ENCODE data around the gene ATG10. TPM values are rescaled to one million over a fixed set of nuclear protein-coding genes. Genes with fewer than 3 reads are reported as not detected.
"Not testable (repeated sequence)": the region's sequence is repeated elsewhere in the genome, so short reads cannot be mapped to it uniquely, and the experiment has no call there.

The ATG10 gene
- total RNA-seq, 1 donor from 2014 or later = 8.4 TPM

DNA sequence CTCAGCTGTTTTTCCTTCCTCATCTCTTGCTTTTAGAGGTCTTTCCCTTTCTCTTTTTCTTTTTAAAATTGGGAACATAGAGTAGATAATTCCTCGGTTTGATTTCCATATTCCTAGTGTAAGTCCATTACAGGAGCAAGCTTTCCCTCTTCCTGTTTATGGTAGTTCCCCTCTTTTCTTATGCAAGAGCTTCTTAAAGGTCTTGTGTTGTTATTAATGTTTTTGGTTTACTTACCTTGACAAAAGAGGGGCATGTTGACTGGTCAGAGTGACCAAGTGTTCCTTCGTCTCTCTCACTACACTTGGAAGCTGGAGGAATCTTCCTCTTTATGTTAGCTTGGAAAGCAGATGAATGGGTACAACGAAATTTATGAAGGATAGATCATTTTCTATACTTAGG lies 8.3 kb downstream of the ATG10 start:
- no peaks in the 10 kb centered on the region for H3K27me3 ChIP-seq (ENCODE audit: control insufficient read depth in 3 of 3, insufficient read depth in 3 of 3, low read length in 3 of 3)
- no peak overlapping the region for H3K4me3 ChIP-seq (ENCODE audit: low read length in 3 of 3)
- H3K36me3 ChIP-seq (ENCODE audit: control insufficient read depth in 3 of 3, insufficient read depth in 3 of 3, low read length in 3 of 3) = peaks cover 0 to 8% (median 8%) of the 10 kb centered on the region in 3 donors
- H3K9ac ChIP-seq (ENCODE audit: low read depth in 1 of 3, low read length in 3 of 3) = no peak overlapping the region
- H3K27ac ChIP-seq (ENCODE audit: low read depth, low read length) = no peak overlapping the region
- no peaks in the 10 kb centered on the region for H3K4me1 ChIP-seq (ENCODE audit: control insufficient read depth in 3 of 3, insufficient read depth in 3 of 3, low read length in 3 of 3)
- H3K9me3 ChIP-seq (ENCODE audit: control insufficient read depth in 3 of 3, low read length in 3 of 3) = no peaks in the 10 kb centered on the region

DNA sequence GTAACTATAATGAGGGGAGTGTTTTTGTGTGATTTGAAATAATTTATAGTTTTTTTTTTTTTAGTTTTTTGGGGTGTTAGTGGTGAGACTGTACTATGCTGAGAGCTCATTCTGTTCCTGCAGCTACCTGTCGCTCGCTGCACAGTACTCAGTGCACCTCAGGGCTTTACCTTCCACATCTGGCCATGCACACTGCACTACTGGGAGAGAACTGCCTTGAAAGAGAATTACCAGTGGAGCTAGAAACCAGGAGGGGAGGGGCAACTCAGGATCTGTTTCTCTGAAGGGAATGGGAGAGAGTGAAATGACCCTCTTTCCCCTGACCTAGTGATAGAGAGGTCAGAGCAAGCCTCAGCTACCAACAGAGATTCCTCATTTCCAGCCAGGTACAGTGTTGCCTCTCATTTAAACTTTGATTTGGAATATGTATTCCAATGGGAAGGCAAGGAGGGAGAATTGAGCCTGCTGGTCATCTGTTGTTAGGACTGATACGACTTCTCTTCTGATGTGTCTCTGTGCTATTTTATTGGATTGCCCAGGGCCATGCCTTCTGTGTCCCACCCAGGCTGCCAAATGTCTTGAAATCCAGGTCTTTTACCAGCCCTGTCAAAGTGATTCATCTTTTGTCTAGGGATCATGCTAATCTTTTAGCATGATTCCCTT lies 8.9 kb downstream of the ATG10 start:
- H3K4me1 ChIP-seq (ENCODE audit: control insufficient read depth in 3 of 3, insufficient read depth in 3 of 3, low read length in 3 of 3) = no peaks in the 10 kb centered on the region
- H3K4me3 ChIP-seq (ENCODE audit: low read length in 3 of 3) = no peak overlapping the region
- H3K27me3 ChIP-seq (ENCODE audit: control insufficient read depth in 3 of 3, insufficient read depth in 3 of 3, low read length in 3 of 3) = no peaks in the 10 kb centered on the region
- H3K36me3 ChIP-seq (ENCODE audit: control insufficient read depth in 3 of 3, insufficient read depth in 3 of 3, low read length in 3 of 3) = peaks cover 0 to 8% (median 8%) of the 10 kb centered on the region in 3 donors
- H3K9ac ChIP-seq (ENCODE audit: low read depth in 1 of 3, low read length in 3 of 3) = no peak overlapping the region
- H3K27ac ChIP-seq (ENCODE audit: low read depth, low read length) = no peak overlapping the region
- no peaks in the 10 kb centered on the region for H3K9me3 ChIP-seq (ENCODE audit: control insufficient read depth in 3 of 3, low read length in 3 of 3)

GRCh38 chr5:81982172-81982685 lies 10.4 kb downstream of the ATG10 start:
- not testable (repeated sequence) for H3K9me3 ChIP-seq (ENCODE audit: control insufficient read depth in 3 of 3, low read length in 3 of 3); H3K36me3 ChIP-seq (ENCODE audit: control insufficient read depth in 3 of 3, insufficient read depth in 3 of 3, low read length in 3 of 3); H3K9ac ChIP-seq (ENCODE audit: low read depth in 1 of 3, low read length in 3 of 3); H3K4me3 ChIP-seq (ENCODE audit: low read length in 3 of 3); H3K27ac ChIP-seq (ENCODE audit: low read depth, low read length); H3K4me1 ChIP-seq (ENCODE audit: control insufficient read depth in 3 of 3, insufficient read depth in 3 of 3, low read length in 3 of 3); H3K27me3 ChIP-seq (ENCODE audit: control insufficient read depth in 3 of 3, insufficient read depth in 3 of 3, low read length in 3 of 3)

DNA sequence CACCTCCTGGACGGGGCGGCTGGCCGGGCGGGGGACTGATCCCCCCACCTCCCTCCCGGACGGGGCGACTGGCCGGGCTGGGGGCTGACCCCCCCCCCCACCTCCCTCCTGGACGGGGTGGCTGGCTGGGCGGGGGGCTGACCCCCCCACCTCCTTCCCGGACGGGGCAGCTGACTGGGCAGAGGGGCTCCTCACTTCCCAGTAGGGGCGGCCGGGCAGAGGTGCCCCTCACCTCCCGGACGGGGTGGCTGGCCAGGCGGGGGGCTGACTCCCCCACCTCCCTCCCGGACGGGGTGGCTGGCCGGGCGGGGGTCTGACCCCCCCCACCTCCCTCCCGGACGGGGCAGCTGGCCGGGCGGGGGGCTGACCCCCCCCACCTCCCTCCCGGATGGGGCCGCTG lies 11.3 kb downstream of the ATG10 start:
- not testable (repeated sequence) for H3K36me3 ChIP-seq (ENCODE audit: control insufficient read depth in 3 of 3, insufficient read depth in 3 of 3, low read length in 3 of 3); H3K9me3 ChIP-seq (ENCODE audit: control insufficient read depth in 3 of 3, low read length in 3 of 3); H3K4me3 ChIP-seq (ENCODE audit: low read length in 3 of 3); H3K27me3 ChIP-seq (ENCODE audit: control insufficient read depth in 3 of 3, insufficient read depth in 3 of 3, low read length in 3 of 3); H3K4me1 ChIP-seq (ENCODE audit: control insufficient read depth in 3 of 3, insufficient read depth in 3 of 3, low read length in 3 of 3); H3K9ac ChIP-seq (ENCODE audit: low read depth in 1 of 3, low read length in 3 of 3); H3K27ac ChIP-seq (ENCODE audit: low read depth, low read length)

DNA sequence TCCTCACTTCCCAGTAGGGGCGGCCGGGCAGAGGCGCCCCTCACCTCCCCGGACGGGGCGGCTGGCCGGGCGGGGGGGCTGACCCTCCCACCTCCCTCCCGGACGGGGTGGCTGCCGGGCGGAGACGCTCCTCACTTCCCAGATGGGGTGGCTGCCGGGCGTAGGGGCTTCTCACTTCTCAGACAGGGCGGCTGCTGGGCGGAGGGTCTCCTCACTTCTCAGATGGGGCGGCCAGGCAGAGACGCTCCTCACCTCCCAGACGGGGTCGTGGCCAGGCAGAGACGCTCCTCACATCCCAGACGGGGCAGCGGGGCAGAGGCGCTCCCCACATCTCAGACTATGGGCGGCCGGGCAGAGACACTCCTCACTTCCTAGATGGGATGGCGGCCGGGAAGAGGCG lies 11.7 kb downstream of the ATG10 start:
- H3K27me3 ChIP-seq (ENCODE audit: control insufficient read depth in 3 of 3, insufficient read depth in 3 of 3, low read length in 3 of 3); H3K9me3 ChIP-seq (ENCODE audit: control insufficient read depth in 3 of 3, low read length in 3 of 3); H3K4me3 ChIP-seq (ENCODE audit: low read length in 3 of 3); H3K4me1 ChIP-seq (ENCODE audit: control insufficient read depth in 3 of 3, insufficient read depth in 3 of 3, low read length in 3 of 3); H3K27ac ChIP-seq (ENCODE audit: low read depth, low read length); H3K9ac ChIP-seq (ENCODE audit: low read depth in 1 of 3, low read length in 3 of 3); H3K36me3 ChIP-seq (ENCODE audit: control insufficient read depth in 3 of 3, insufficient read depth in 3 of 3, low read length in 3 of 3): not testable (repeated sequence)

- no peaks in the 10 kb centered on the region for H3K4me1 ChIP-seq (ENCODE audit: control insufficient read depth in 3 of 3, insufficient read depth in 3 of 3, low read length in 3 of 3)
- H3K9me3 ChIP-seq (ENCODE audit: control insufficient read depth in 3 of 3, low read length in 3 of 3) = no peaks in the 10 kb centered on the region
- H3K4me3 ChIP-seq (ENCODE audit: low read length in 3 of 3) = no peak overlapping the region
- no peak overlapping the region for H3K27ac ChIP-seq (ENCODE audit: low read depth, low read length)
- peaks cover 0 to 7% (median 2%) of the 10 kb centered on the region in 3 donors for H3K36me3 ChIP-seq (ENCODE audit: control insufficient read depth in 3 of 3, insufficient read depth in 3 of 3, low read length in 3 of 3)
- H3K9ac ChIP-seq (ENCODE audit: low read depth in 1 of 3, low read length in 3 of 3) = no peak overlapping the region
- H3K27me3 ChIP-seq (ENCODE audit: control insufficient read depth in 3 of 3, insufficient read depth in 3 of 3, low read length in 3 of 3) = no peaks in the 10 kb centered on the region
These were observed 14.3 kb downstream of the ATG10 start for GRCh38 chr5:81986126-81986525.

DNA sequence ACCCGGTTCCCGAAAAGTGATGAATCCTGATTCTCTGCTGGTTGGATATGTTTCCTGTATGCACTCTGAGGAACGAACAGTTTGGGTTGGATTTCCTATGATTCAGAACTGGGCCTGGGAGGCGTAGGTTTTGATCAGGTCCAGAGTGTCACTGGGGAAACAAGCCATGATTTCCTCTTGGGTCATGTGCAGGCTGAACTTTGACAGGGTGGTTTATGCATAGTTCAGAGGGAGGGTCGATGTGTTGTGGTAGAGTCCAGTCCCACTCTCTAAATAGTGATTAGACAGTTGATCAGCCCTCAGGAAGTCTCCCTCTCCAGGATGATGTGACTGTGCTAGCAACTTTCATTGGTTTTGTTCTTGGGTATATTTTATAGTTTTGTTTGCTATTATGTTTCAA lies 17.4 kb downstream of the ATG10 start:
- H3K9ac ChIP-seq (ENCODE audit: low read depth in 1 of 3, low read length in 3 of 3) = no peak overlapping the region
- no peak overlapping the region for H3K27ac ChIP-seq (ENCODE audit: low read depth, low read length)
- H3K9me3 ChIP-seq (ENCODE audit: control insufficient read depth in 3 of 3, low read length in 3 of 3) = no peaks in the 10 kb centered on the region
- H3K27me3 ChIP-seq (ENCODE audit: control insufficient read depth in 3 of 3, insufficient read depth in 3 of 3, low read length in 3 of 3) = no peaks in the 10 kb centered on the region
- H3K4me1 ChIP-seq (ENCODE audit: control insufficient read depth in 3 of 3, insufficient read depth in 3 of 3, low read length in 3 of 3) = no peaks in the 10 kb centered on the region
- peaks cover 0 to 7% (median 2%) of the 10 kb centered on the region in 3 donors for H3K36me3 ChIP-seq (ENCODE audit: control insufficient read depth in 3 of 3, insufficient read depth in 3 of 3, low read length in 3 of 3)
- H3K4me3 ChIP-seq (ENCODE audit: low read length in 3 of 3) = no peak overlapping the region

- no peak overlapping the region for H3K4me3 ChIP-seq (ENCODE audit: low read length in 3 of 3)
- H3K9me3 ChIP-seq (ENCODE audit: control insufficient read depth in 3 of 3, low read length in 3 of 3) = no peaks in the 10 kb centered on the region
- peaks cover 0 to 4% (median 2%) of the 10 kb centered on the region in 3 donors for H3K36me3 ChIP-seq (ENCODE audit: control insufficient read depth in 3 of 3, insufficient read depth in 3 of 3, low read length in 3 of 3)
- no peak overlapping the region for H3K9ac ChIP-seq (ENCODE audit: low read depth in 1 of 3, low read length in 3 of 3)
- H3K4me1 ChIP-seq (ENCODE audit: control insufficient read depth in 3 of 3, insufficient read depth in 3 of 3, low read length in 3 of 3) = no peaks in the 10 kb centered on the region
- H3K27ac ChIP-seq (ENCODE audit: low read depth, low read length) = no peak overlapping the region
- no peaks in the 10 kb centered on the region for H3K27me3 ChIP-seq (ENCODE audit: control insufficient read depth in 3 of 3, insufficient read depth in 3 of 3, low read length in 3 of 3)
These were observed 22.9 kb downstream of the ATG10 start for GRCh38 chr5:81994679-81995078.

DNA sequence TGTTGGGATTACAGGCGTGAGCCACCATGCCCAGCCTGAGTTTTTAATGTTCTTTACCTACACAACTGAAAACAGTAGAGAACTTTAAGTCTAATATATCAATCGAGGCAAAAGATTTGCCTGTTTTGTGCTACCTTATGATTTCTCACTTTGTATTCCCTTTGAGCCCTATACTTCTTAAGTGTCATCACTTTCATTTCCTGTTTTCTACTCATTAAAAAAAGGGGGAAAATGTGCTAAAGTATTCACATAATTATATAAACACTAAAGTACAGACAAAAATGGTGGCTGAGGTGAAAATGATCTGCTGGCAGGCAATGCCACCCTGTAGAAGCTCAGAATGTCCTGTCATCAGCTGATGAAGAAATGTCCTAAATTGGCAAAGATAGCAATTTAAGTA lies 23.6 kb downstream of the ATG10 start:
- Histone ChIP-seq H3K27ac (ENCODE audit: low read depth, low read length) (no peak overlapping the region), H3K4me1 (ENCODE audit: control insufficient read depth in 3 of 3, insufficient read depth in 3 of 3, low read length in 3 of 3) (no peaks in the 10 kb centered on the region), H3K9ac (ENCODE audit: low read depth in 1 of 3, low read length in 3 of 3) (no peak overlapping the region), H3K9me3 (ENCODE audit: control insufficient read depth in 3 of 3, low read length in 3 of 3) (no peaks in the 10 kb centered on the region), H3K4me3 (ENCODE audit: low read length in 3 of 3) (no peak overlapping the region), H3K27me3 (ENCODE audit: control insufficient read depth in 3 of 3, insufficient read depth in 3 of 3, low read length in 3 of 3) (no peaks in the 10 kb centered on the region), H3K36me3 (ENCODE audit: control insufficient read depth in 3 of 3, insufficient read depth in 3 of 3, low read length in 3 of 3) (peaks cover 0 to 4% (median 2%) of the 10 kb centered on the region in 3 donors)

GRCh38 chr5:82004511-82004910 lies 32.7 kb downstream of the ATG10 start:
- H3K4me3 ChIP-seq (ENCODE audit: low read length in 3 of 3) = no peak overlapping the region
- no peak overlapping the region for H3K9ac ChIP-seq (ENCODE audit: low read depth in 1 of 3, low read length in 3 of 3)
- H3K9me3 ChIP-seq (ENCODE audit: control insufficient read depth in 3 of 3, low read length in 3 of 3) = no peaks in the 10 kb centered on the region
- no peaks in the 10 kb centered on the region for H3K36me3 ChIP-seq (ENCODE audit: control insufficient read depth in 3 of 3, insufficient read depth in 3 of 3, low read length in 3 of 3)
- no peaks in the 10 kb centered on the region for H3K4me1 ChIP-seq (ENCODE audit: control insufficient read depth in 3 of 3, insufficient read depth in 3 of 3, low read length in 3 of 3)
- H3K27me3 ChIP-seq (ENCODE audit: control insufficient read depth in 3 of 3, insufficient read depth in 3 of 3, low read length in 3 of 3) = no peaks in the 10 kb centered on the region
- H3K27ac ChIP-seq (ENCODE audit: low read depth, low read length) = no peak overlapping the region
